ENCODE results near the gene MEA1. TPM values are rescaled to one million over a fixed set of nuclear protein-coding genes. Genes with fewer than 3 reads are reported as not detected.

Gene MEA1
- total RNA-seq, 1 donor from 2014 or later = 94.7 TPM

GRCh38 chr6:42968783-42969182, 45.0 kb downstream of the MEA1 start:
- peaks cover 1% of the 10 kb centered on the region for H3K36me3 Mint-ChIP-seq (ENCODE audit: low read depth)
- H3K4me3 Mint-ChIP-seq = no peak overlapping the region
- no peak overlapping the region for H3K27ac Mint-ChIP-seq (ENCODE audit: unreplicated experiment)
- no peaks in the 10 kb centered on the region for H3K9me3 Mint-ChIP-seq
- H3K27me3 Mint-ChIP-seq (ENCODE audit: low read depth) = no peaks in the 10 kb centered on the region
- DNase-seq (ENCODE audit: low read depth, low spot score) = no peak
- H3K4me1 Mint-ChIP-seq = no peaks in the 10 kb centered on the region
- TF ChIP-seq CTCF (conservative IDR thresholded peaks at IDR 0.05) = no peak

- no peak overlapping the region for H3K27ac Mint-ChIP-seq (ENCODE audit: unreplicated experiment)
- no peak for DNase-seq (ENCODE audit: low read depth, low spot score)
- no peak overlapping the region for H3K4me3 Mint-ChIP-seq
- no peaks in the 10 kb centered on the region for H3K36me3 Mint-ChIP-seq (ENCODE audit: low read depth)
- no peaks in the 10 kb centered on the region for H3K27me3 Mint-ChIP-seq (ENCODE audit: low read depth)
- H3K4me1 Mint-ChIP-seq = no peaks in the 10 kb centered on the region
- no peaks in the 10 kb centered on the region for H3K9me3 Mint-ChIP-seq
- TF ChIP-seq CTCF (conservative IDR thresholded peaks at IDR 0.05) = no peak
These were observed 45.5 kb downstream of the MEA1 start for GRCh38 chr6:42968126-42968701.

GRCh38 chr6:42967228-42967627, 46.5 kb downstream of the MEA1 start:
- no peak overlapping the region for H3K4me3 Mint-ChIP-seq
- H3K4me1 Mint-ChIP-seq = no peaks in the 10 kb centered on the region
- H3K27ac Mint-ChIP-seq (ENCODE audit: unreplicated experiment) = no peak overlapping the region
- no peak for DNase-seq (ENCODE audit: low read depth, low spot score)
- TF ChIP-seq CTCF (conservative IDR thresholded peaks at IDR 0.05) = no peak
- H3K36me3 Mint-ChIP-seq (ENCODE audit: low read depth) = no peaks in the 10 kb centered on the region
- H3K27me3 Mint-ChIP-seq (ENCODE audit: low read depth) = peaks cover 6% of the 10 kb centered on the region
- no peaks in the 10 kb centered on the region for H3K9me3 Mint-ChIP-seq

- Mint-ChIP-seq H3K27ac (ENCODE audit: unreplicated experiment) (no peak overlapping the region), H3K4me3 (peak overlapping the region; percentile 19), H3K36me3 (ENCODE audit: low read depth) (no peaks in the 10 kb centered on the region), H3K27me3 (ENCODE audit: low read depth) (peaks cover 13% of the 10 kb centered on the region), H3K4me1 (no peaks in the 10 kb centered on the region), H3K9me3 (no peaks in the 10 kb centered on the region)
- no peak for TF ChIP-seq CTCF (conservative IDR thresholded peaks at IDR 0.05)
- no peak for DNase-seq (ENCODE audit: low read depth, low spot score)
These were observed 47.2 kb downstream of the MEA1 start for GRCh38 chr6:42966571-42966970.

- H3K27me3 Mint-ChIP-seq (ENCODE audit: low read depth) = peaks cover 38% of the 10 kb centered on the region
These were observed 49.7 kb downstream of the MEA1 start for GRCh38 chr6:42963855-42964605.

More at GRCh38 chr6:42963855-42964605, 49.7 kb downstream of the MEA1 start:
- peak; percentile 39 for TF ChIP-seq CTCF (conservative IDR thresholded peaks at IDR 0.05)
- no peaks in the 10 kb centered on the region for H3K9me3 Mint-ChIP-seq
- H3K4me1 Mint-ChIP-seq = peaks cover 10% of the 10 kb centered on the region
- no peak overlapping the region for H3K4me3 Mint-ChIP-seq
- peak; percentile 29 for DNase-seq (ENCODE audit: low read depth, low spot score)
- H3K27ac Mint-ChIP-seq (ENCODE audit: unreplicated experiment) = no peak overlapping the region
- no peaks in the 10 kb centered on the region for H3K36me3 Mint-ChIP-seq (ENCODE audit: low read depth)

Measured in neural crest cell (in vitro differentiated cells).